Hepatocyte (in vitro differentiated cells): ENCODE results near the gene FNBP1L. TPM values are rescaled to one million over a fixed set of nuclear protein-coding genes. Genes with fewer than 3 reads are reported as not detected.

Experiments
- DNase-seq: peaks from one replicate; pipeline ENCODE4 v3.0.0-alpha.2; 2016; ENCODE audit warnings: low spot score
- H2AFZ ChIP-seq: fragments of 200-600 bp; sonication (generic); 2 replicates; pipeline ENCODE4 v1.6.0; 2016; ENCODE audit warnings: antibody characterized with exemption, mild to moderate bottlenecking
- H3K27ac ChIP-seq: fragments of 200-600 bp; sonication (generic); 2 replicates; pipeline ENCODE4 v1.5.1; 2016; ENCODE audit warnings: mild to moderate bottlenecking
- H3K27me3 ChIP-seq: fragments of 200-600 bp; sonication (generic); 2 replicates; pipeline ENCODE4 v1.6.1; 2016
- H3K36me3 ChIP-seq: fragments of 200-600 bp; sonication (generic); replicated peaks from 2 replicates; pipeline ENCODE4 v1.5.1; 2016; ENCODE audit warnings: low read depth; ENCODE audit not compliant: insufficient read depth
- H3K4me1 ChIP-seq: fragments of 200-600 bp; sonication (generic); 2 replicates; pipeline ENCODE4 v1.5.1; 2016; ENCODE audit warnings: mild to moderate bottlenecking, moderate library complexity; ENCODE audit not compliant: insufficient read depth
- H3K4me2 ChIP-seq: fragments of 200-600 bp; sonication (generic); 2 replicates; pipeline ENCODE4 v1.6.0; 2016
- H3K4me3 ChIP-seq: fragments of 200-600 bp; sonication (generic); 2 replicates; pipeline ENCODE4 v1.5.1; 2016; ENCODE audit warnings: mild to moderate bottlenecking
- H3K79me2 ChIP-seq: fragments of 200-600 bp; sonication (generic); 2 replicates; pipeline ENCODE4 v1.6.0; 2017; ENCODE audit warnings: mild to moderate bottlenecking
- H3K9me2 ChIP-seq: fragments of 200-600 bp; sonication (generic); replicated peaks from 2 replicates; pipeline ENCODE4 v1.6.0; 2017; ENCODE audit warnings: mild to moderate bottlenecking; ENCODE audit not compliant: insufficient read depth
- H3K9me3 ChIP-seq: fragments of 200-600 bp; sonication (generic); 2 replicates; pipeline ENCODE4 v1.5.1; 2016; ENCODE audit warnings: low read depth, mild to moderate bottlenecking
- H4K20me1 ChIP-seq: fragments of 200-600 bp; sonication (generic); 2 replicates; pipeline ENCODE4 v1.6.0; 2016; ENCODE audit warnings: mild to moderate bottlenecking; ENCODE audit not compliant: insufficient read depth, poor library complexity, severe bottlenecking
- EZH2 ChIP-seq: fragments of 200-600 bp; sonication (generic); IDR thresholded peaks from 2 replicates; pipeline ENCODE4 v1.6.1; 2016; ENCODE audit warnings: antibody characterized with exemption, mild to moderate bottlenecking, borderline replicate concordance
- EZH2phosphoT487 ChIP-seq: fragments of 200-600 bp; sonication (generic); IDR thresholded peaks from one replicate; pipeline ENCODE4 v1.6.1; 2018; ENCODE audit warnings: antibody characterized with exemption, mild to moderate bottlenecking, low read depth, moderate library complexity; ENCODE audit not compliant: unreplicated experiment, severe bottlenecking
- WGBS: methylation state at CpG from one replicate; pipeline ENCODE4 v1.1.6; 2016; ENCODE audit warnings: low lambda C conversion rate; ENCODE audit errors: missing lambda C conversion rate; 5-methylcytosine and 5-hydroxymethylcytosine counted together
- polyA plus RNA-seq: library from polyadenylated mRNA; unstranded; fragments of >200 nt; fragmentation: Nextera tagmentation; extraction: Ambion mirVana; gene quantifications from 2 replicates; pipeline ENCODE4 v1.2.1, GENCODE V29; 2016
- total RNA-seq: library from RNA; depleted of rRNA; stranded (reverse); fragments of >200 nt; gene quantifications from 2 replicates; pipeline ENCODE4 v1.2.3, GENCODE V29; 2014
- TF ChIP-seq, protein P1 (sequence below): fragments of 200-600 bp; sonication (generic); IDR thresholded peaks from 2 replicates; pipeline ENCODE4 v1.5.1; 2016; ENCODE audit warnings: antibody characterized with exemption, mild to moderate bottlenecking; ENCODE audit not compliant: poor library complexity

Gene FNBP1L
- total and polyA plus RNA-seq, 2 experiments from 2014 or later = 46.8 to 98.8 TPM

DNA sequence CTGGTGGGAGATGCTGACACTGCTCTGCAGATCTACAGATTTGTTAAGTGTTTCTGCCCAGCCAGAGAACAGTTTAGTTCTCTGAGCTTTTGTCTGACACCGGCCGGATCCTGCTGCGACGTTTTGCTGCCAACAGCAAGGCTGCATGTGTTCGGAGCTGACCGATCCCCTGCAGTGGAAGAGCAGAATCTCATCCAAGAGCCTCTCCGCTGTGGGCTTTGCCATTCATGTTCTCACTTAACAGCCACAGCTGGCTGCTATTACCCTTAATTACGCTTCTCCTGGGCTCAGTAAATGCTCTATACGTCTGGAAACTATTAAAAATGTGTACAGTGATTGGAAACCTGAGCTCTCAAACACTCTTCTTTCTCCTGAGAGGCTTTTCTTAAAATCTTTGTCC is 128.4 kb downstream of the FNBP1L start:
- TF ChIP-seq, protein P1, sequence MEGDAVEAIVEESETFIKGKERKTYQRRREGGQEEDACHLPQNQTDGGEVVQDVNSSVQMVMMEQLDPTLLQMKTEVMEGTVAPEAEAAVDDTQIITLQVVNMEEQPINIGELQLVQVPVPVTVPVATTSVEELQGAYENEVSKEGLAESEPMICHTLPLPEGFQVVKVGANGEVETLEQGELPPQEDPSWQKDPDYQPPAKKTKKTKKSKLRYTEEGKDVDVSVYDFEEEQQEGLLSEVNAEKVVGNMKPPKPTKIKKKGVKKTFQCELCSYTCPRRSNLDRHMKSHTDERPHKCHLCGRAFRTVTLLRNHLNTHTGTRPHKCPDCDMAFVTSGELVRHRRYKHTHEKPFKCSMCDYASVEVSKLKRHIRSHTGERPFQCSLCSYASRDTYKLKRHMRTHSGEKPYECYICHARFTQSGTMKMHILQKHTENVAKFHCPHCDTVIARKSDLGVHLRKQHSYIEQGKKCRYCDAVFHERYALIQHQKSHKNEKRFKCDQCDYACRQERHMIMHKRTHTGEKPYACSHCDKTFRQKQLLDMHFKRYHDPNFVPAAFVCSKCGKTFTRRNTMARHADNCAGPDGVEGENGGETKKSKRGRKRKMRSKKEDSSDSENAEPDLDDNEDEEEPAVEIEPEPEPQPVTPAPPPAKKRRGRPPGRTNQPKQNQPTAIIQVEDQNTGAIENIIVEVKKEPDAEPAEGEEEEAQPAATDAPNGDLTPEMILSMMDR = no peak
- TF ChIP-seq EZH2 (no peak), EZH2phosphoT487 (no peak)
- DNase-seq = peak; percentile 72
- H4K20me1 ChIP-seq = no peaks in the 10 kb centered on the region

DNA sequence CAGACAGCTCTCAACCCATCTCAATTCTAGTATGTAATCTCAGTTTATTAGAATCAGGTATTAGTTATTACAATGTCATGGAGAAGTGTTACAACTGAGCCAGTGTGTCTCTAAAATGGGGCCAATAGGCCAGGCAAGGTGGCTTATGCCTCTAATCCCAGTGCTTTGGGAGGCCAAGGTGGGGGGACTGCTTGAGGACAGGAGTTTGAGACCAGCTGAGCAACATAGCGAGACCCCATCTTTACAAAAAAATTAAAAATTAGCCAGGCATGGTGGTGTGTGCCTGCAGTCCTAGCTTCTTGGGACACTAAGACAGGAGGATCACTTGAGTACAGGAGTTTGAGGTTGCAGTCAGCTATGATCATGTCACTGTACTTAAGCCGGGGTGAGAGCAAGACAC is 128.8 kb downstream of the FNBP1L start:
- H3K79me2 ChIP-seq = peaks cover 19% of the 10 kb centered on the region
- no peak overlapping the region for H2AFZ ChIP-seq
- no peaks in the 10 kb centered on the region for H3K9me3 ChIP-seq
- peak overlapping the region; percentile 71 for H3K27ac ChIP-seq
- no peak overlapping the region for H3K4me2 ChIP-seq
- H3K9me2 ChIP-seq = no peaks in the 10 kb centered on the region
- H3K4me1 ChIP-seq = peaks cover 59% of the 10 kb centered on the region
- TF ChIP-seq, protein P1 = no peak
- TF ChIP-seq EZH2 (no peak), EZH2phosphoT487 (no peak)
- DNase-seq = no peak
- no peaks in the 10 kb centered on the region for H3K27me3 ChIP-seq
- 96% methylated on average over 2 of the region's 2 CpGs for WGBS
- no peaks in the 10 kb centered on the region for H3K36me3 ChIP-seq
- no peaks in the 10 kb centered on the region for H4K20me1 ChIP-seq
- no peak overlapping the region for H3K4me3 ChIP-seq

More for the DNA sequence above, 128.4 kb downstream of the FNBP1L start:
- Histone ChIP-seq H3K4me2 (peak overlapping the region; percentile 16), H3K27ac (peak overlapping the region; percentile 93), H3K36me3 (no peaks in the 10 kb centered on the region), H3K79me2 (peaks cover 18% of the 10 kb centered on the region), H2AFZ (no peak overlapping the region), H3K4me1 (peaks cover 55% of the 10 kb centered on the region), H3K27me3 (no peaks in the 10 kb centered on the region), H3K4me3 (no peak overlapping the region), H3K9me3 (no peaks in the 10 kb centered on the region), H3K9me2 (no peaks in the 10 kb centered on the region)
- 48% methylated on average over 9 of the region's 9 CpGs for WGBS

DNA sequence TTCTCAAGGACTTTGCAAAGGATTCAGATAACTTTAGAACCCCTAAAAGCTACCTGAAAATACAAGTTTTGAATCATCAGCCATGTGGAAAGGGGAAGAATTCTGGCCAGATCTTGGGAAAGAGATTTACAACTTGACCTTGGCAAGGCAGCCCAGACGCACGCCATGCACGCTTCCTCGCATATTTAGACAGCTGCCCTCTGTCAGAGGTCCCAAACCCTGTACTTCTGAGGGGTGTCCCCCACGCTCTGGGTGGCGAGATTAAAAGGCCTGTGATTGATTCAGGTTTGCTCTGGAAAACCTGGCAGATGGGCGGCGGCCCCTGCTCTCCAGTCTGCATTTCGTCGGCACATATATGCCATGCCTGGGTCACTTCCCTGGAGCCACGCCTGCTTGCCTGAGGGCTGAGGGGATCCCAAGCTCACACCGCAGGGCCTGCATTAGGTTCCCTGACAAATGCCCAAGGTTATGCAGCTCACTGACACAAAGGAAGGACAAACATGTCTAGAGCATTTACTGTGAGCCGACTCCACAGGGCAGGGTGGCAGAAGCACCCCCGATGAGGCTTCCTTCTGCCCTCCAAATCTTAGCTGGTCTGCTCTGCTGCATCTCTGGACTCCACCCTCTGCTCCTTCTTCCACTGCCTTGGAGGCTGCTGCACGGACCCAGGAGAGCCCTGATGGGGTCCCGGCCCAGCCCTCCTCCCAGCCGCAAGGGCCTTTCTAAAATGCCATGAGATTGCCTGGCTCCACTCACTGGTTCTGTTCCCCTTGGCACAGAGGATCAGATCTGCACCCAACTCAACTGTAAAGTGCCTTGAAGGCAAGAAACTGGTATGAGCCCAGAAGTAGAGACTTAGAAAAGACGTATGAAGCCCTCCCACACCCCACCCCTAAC is 129.9 kb downstream of the FNBP1L start:
- no peak overlapping the region for H2AFZ ChIP-seq
- peaks cover 70% of the 10 kb centered on the region for H3K4me1 ChIP-seq
- DNase-seq = no peak
- H3K27me3 ChIP-seq = no peaks in the 10 kb centered on the region
- H4K20me1 ChIP-seq = no peaks in the 10 kb centered on the region
- H3K9me3 ChIP-seq = no peaks in the 10 kb centered on the region
- 79% methylated on average over 18 of the region's 18 CpGs for WGBS
- no peak for TF ChIP-seq EZH2phosphoT487
- peak overlapping the region; percentile 71 for H3K27ac ChIP-seq
- no peak overlapping the region for H3K4me3 ChIP-seq
- H3K79me2 ChIP-seq = peaks cover 19% of the 10 kb centered on the region
- H3K36me3 ChIP-seq = no peaks in the 10 kb centered on the region
- no peak overlapping the region for H3K4me2 ChIP-seq
- no peaks in the 10 kb centered on the region for H3K9me2 ChIP-seq

DNA sequence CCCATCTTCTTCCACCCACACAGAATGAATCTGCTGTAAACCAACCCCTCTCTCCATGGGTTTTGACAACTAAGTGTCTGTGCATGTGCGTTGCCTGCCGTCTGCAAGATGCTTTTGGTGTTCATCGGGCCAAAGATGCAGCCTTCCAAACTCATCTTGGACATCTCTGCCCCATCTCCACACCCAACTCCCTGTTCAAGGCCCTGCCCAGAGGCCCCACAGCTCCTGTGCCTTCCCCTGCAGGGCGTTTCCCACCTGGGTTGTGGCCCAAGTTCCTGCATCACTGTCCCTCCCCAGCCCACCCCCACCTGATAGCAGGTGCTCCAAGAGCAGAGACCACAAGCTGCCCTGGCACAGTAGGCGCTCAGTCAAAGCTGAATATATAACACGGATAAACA is 130.5 kb downstream of the FNBP1L start:
- H3K36me3 ChIP-seq = no peaks in the 10 kb centered on the region
- no peaks in the 10 kb centered on the region for H3K9me3 ChIP-seq
- peak overlapping the region; percentile 94 for H3K27ac ChIP-seq
- peaks cover 24% of the 10 kb centered on the region for H3K79me2 ChIP-seq
- DNase-seq = no peak
- H3K4me2 ChIP-seq = no peak overlapping the region
- H3K4me3 ChIP-seq = no peak overlapping the region
- H3K9me2 ChIP-seq = no peaks in the 10 kb centered on the region
- no peak for TF ChIP-seq EZH2phosphoT487
- no peak for TF ChIP-seq EZH2
- TF ChIP-seq, protein P1 = no peak
- no peaks in the 10 kb centered on the region for H4K20me1 ChIP-seq
- H3K4me1 ChIP-seq = peaks cover 76% of the 10 kb centered on the region
- no peaks in the 10 kb centered on the region for H3K27me3 ChIP-seq
- 97% methylated on average over 6 of the region's 6 CpGs for WGBS
- no peak overlapping the region for H2AFZ ChIP-seq
